Hypothalamus (tissue), 51 donors: Measurements from ENCODE around the gene VANGL1.

Experiments
- DNase-seq, 51 donors: peaks; one replicate each; lab custom pipeline; 2025; lab: John Stamatoyannopoulos, UW

The VANGL1 gene

GRCh38 chr1:115666206-115666605, 24.4 kb downstream of the VANGL1 start:
- peak in 1 of 51 donors; percentile 6 for DNase-seq

GRCh38 chr1:115666702-115667101, 24.9 kb downstream of the VANGL1 start:
- DNase-seq = peak in 20 of 51 donors; percentile 3 to 63 (median 33)

- DNase-seq = no peak
Observed at GRCh38 chr1:115668579-115668978, 26.8 kb downstream of the VANGL1 start.

- DNase-seq = no peak
Observed at GRCh38 chr1:115669002-115669673, 27.4 kb downstream of the VANGL1 start.

GRCh38 chr1:115669886-115670285, 28.1 kb downstream of the VANGL1 start:
- DNase-seq = no peak

- DNase-seq = no peak
Observed at GRCh38 chr1:115670476-115671175, 28.9 kb downstream of the VANGL1 start.

- DNase-seq = peak in 14 of 51 donors; percentile 3 to 49 (median 16)
Observed at GRCh38 chr1:115671176-115671934, 29.6 kb downstream of the VANGL1 start.

DNA sequence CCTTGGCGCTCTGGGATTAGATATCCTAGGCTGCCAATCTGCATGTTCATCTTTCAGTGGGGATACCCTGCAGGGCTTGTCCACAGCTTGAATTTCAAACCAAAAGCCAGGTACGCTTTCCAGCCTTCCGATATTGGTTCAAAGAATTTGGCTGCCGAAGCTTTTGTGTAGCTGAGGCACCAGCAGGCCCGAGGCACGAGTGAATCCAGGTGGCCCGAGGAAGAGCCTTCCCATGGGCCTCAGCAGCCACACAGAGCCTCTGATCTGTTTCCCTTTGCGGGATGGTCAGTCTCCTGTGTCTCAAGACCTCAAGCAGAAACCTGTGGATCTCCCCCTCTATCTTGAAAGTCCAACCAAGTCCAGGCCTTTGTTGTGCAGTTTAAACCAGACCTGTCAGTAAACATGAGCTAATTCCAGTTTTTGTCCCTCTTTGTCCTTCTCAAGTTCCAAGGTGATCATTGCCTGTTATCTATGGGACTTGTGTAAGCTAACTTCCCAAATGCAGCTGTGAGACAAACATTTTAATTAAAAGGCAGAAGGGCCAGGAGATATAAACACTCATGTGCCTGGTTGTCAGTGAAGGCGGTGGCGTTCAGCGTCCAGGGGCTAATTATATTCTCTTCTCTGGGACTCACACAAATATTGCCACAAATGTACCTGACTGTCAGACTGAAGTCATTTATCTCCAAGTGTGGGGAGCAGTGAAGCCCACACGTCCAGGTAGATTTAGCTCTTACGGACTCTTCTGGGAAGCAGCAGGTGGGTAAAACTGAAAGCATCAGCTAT, 30.6 kb downstream of the VANGL1 start:
- no peak for DNase-seq

DNA sequence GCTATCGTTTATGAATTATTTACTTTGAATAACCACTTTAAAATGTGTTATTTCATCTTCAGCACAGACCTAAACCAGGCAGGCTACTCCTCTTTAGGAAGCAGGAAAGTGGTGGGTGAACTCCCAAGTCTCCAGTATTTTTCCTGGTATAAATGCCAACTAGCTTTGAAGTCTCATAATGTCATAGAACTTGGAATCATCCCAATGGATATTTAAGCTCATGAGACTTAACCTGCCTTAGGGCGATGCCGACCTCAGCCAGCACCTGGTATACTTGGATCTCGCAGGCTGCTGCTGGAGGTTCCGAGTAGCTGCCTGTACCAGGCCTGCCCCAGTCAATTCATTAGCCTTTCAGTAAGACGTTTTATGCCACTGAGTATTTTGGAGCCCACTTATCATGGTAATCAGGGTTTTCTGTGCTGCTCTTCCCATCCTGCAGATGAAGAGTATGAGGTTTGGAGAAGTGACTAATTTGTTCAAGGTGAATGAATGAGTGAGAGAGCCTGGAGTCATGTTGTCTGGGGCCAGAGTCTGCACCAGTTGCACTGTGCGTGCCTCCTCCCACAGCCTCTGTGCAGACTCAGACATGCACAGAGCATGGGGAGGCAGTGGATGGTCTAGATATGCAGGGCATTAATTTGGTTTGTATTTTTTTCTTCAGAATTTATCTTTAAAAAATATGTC, 34.9 kb downstream of the VANGL1 start:
- DNase-seq = no peak

DNA sequence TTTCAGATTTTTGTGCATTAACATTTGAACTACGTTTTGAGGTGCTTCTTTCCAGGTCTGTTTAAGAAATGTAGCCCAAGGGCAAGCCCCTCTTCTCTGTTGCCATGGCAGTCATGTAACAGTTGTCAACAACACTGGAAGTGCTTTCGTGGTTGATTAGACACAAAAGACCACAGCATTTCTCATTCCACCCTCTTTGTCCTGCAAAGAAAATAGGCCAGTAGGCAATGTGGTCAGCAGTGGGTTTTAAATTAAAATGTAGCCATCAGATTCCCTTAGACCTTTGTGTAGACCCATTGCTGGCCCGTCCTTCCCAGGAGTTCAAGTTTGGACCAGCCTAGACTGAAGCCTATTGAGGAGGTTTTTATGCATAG, 35.4 kb downstream of the VANGL1 start:
- no peak for DNase-seq

GRCh38 chr1:115677565-115677964, 35.8 kb downstream of the VANGL1 start:
- no peak for DNase-seq

DNA sequence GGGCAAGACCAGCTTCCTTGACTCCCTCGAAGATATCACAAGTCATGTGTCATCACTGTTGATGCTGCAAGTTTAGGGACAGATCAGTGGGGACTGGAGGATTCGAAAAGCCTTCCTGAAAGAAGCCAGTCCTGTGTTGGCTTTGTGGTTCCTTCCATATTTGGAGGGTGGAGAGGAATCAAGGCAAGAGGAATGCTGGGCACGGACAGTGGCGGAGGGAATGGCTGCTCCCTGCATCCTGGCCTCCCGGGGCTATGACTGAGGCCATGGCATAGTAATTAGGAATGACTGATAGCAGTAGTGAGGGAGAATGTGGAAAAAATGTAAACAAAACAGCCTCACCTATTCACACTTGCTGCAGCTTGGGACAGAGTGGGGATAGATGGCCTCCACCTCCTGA, 36.4 kb downstream of the VANGL1 start:
- DNase-seq = no peak

- DNase-seq = peak in 3 of 51 donors; percentile 5 to 10 (median 9)
Observed at GRCh38 chr1:115679141-115679611, 37.4 kb downstream of the VANGL1 start.

- DNase-seq = no peak
Observed at GRCh38 chr1:115680730-115681111, 39.0 kb downstream of the VANGL1 start.

- no peak for DNase-seq
Observed at GRCh38 chr1:115682792-115683191, 41.0 kb downstream of the VANGL1 start.

- no peak for DNase-seq
Observed at GRCh38 chr1:115685029-115685705, 43.4 kb downstream of the VANGL1 start.

DNA sequence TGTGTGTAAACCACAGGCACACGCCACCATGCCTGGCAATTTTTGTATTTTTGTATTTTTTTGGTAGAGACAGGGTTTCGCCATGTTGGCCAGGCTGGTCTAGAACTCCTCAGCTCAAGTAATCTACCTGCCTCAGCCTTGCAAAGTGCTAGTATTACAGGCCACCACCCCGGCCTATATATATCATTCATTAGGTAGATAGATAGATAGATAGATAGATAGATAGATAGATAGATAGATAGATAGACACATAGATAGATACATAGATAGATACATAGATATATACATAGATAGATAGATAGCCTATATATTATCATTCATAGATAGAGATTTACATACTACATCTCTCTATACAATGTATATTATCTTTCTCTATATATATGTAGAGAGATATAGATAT, 46.0 kb downstream of the VANGL1 start:
- no peak for DNase-seq

- DNase-seq = no peak
Observed at GRCh38 chr1:115690972-115691371, 49.2 kb downstream of the VANGL1 start.

DNA sequence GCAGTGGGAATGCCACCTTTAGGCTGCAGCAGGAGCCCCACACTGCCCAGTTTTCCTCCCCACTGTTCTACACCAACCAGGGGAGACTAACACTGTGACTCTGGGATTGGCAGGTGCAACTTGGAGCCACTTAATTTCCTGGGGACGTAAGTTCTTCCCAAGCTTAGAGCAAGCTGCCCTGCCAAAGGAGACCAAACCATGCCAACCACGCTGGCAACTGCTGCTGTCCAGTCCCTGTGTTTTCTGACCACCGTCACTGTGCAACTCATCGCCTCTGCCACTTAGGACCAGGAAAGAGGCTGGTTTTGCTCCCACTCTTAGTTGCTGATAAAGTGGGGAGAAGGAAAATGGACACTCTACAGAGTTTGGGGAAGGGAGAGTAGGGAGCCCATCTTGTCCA, 50.5 kb downstream of the VANGL1 start:
- no peak for DNase-seq

DNA sequence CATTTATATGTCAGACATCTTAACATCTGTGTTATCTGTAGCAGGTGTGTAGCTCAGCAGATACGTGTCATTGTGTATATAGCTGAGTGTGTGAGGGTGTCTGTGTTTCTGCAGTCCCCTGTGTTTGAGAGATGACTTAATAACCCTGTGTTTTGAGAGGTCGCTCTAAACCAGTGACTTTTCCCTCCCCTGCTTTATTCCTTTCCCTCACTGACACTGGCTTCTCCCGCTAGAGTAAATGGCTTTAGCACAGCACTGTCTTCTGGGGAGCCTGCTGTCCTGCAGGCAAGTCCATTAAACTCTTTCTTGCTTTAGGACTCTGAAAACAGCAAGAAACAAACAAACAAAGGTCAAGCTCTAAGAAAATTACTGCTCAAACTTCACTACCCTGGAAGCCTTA, 53.0 kb downstream of the VANGL1 start:
- no peak for DNase-seq
